ENCODE results near the gene CTNNA3.

The CTNNA3 gene

DNA sequence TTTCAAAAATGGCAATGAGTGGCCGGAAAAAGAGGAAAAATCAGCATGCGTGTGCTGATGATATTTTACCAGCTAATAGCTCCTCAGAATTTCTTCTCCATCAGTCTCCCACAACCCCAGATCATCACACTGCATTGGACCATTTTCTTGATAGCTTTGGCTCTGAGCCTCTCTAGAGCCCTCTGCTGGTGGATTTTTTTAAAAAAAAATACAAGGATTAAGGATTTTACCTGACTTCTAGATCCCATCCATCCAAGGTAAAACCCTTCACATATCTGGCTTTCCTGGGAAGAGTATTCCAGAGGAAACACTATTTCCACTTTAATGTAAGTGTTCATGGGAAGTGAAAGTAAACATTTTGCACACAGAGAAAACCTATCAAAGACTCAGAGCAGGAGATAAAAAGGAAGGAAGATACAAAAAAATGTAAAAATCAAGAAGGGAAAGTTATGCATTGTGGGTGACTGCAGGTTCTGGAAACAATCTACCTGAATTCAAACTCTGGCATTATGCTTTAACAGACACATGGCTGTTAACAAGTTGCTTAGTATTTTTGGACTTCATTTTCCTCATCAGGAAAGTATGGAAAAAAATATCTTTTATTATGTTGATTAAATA, 389.3 kb downstream of the CTNNA3 start:
- no peak for DNase-seq

DNA sequence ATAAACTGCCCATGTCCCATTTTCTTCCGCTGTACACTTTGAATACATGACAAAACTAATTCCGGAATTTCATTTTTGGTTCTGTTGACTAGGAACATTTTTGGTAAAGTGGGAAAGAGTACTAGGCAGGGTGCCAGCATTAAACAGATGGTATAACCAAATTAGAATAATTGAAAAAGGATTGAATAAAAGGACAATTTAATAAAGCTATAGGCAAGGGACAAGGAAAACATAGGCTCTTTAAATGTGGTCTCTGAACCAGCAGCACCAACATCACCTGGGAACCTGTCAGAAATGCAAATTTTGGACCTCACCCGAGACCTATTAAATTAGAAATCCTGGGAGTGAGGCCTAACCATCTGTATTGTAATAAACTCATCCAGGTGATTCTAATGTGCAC, 393.3 kb downstream of the CTNNA3 start:
- no peak for DNase-seq

DNA sequence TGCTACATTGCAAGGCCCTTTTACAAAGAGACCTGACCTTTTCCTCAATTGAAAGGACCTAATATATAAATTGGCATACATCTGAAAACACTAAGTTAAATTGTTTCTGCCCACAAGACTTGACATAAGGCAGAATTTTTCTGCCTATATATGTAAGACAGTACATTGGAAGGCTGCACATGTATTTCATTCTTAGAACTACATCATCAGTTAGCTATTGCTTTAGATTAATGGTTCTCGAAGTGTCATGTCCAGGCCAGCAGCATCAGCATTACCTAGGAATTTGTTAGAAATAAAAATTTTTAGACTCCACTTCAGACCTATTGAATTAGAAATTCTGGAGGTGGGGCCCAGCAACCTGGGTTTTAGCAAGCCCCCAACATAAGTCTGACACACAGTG, 396.2 kb downstream of the CTNNA3 start:
- DNase-seq = no peak

DNA sequence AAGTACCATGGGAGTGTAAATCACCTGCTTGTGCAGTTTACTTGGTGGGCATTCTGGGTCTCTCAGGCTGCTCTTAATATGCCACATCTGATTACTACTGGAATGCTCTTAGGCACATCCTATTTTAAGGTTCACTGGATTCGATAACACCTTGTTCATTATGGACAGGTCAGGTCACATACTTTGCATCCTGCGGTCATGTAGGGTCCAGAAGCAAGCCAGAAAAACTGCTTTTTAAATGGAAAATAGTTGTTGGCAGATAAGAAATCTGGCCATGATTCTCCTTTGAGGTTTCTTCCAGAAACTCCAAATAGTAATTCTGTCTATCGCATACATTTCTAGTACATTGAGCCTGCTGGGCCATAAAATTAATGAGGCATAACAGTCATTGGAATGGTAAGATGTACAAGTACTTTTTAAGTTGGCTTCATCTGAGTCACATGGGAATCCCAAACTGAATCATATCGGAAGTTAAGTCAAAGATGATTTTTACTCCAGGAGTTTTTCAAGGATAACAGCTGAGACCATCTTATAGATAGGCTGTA, 398.3 kb downstream of the CTNNA3 start:
- DNase-seq = no peak

DNA sequence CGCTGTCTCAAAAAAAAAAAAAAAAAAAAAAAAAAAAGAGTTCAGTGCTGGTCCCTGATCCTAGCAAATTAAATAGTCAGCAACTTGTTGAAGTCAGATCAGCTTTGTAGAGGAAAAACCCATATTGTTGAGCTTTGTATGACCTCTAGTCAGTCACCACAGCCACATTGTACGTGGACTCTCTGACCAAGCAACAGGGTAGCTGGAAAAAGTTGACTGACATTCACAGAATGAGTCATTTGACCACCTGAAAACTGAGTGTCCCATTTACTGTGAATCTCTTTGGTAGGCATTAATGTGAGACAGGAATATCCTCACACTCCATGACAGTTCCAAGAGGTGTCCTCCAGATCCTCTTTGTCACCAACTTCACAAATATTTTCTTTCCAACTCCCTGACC, 399.1 kb downstream of the CTNNA3 start:
- DNase-seq = no peak

DNA sequence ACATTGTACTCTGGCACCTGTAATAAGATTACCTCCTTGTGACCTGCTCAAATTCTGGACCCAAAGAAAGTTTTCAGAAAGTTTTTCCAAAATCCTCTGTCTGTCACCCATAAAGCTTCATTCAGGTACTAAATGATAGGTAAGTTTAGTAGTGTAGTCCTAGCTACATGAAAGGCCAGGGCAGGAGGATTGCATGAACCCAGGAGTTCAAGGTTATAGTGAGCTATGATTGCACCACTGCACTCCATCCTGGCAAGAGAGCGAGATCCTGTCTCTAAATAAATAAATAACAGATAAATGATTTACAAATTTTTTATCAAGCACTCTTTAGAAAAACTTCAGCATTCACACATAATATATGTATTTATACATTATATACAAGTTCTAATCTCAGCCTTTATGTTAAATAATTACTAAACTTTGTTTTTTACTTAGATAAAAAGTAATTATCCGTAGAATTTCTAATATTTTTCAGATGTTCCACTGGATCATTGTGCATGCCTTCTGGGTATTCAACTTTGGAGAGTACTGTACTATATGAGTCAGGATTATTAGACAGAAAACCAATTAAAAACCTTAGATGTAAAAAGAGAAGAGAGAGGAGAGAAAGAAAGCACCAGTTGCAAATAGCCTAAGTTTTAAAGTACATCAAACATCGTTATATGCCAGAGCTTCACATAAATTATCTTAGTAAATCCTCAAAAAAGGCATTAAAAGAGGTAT, 407.1 kb downstream of the CTNNA3 start:
- DNase-seq = no peak

DNA sequence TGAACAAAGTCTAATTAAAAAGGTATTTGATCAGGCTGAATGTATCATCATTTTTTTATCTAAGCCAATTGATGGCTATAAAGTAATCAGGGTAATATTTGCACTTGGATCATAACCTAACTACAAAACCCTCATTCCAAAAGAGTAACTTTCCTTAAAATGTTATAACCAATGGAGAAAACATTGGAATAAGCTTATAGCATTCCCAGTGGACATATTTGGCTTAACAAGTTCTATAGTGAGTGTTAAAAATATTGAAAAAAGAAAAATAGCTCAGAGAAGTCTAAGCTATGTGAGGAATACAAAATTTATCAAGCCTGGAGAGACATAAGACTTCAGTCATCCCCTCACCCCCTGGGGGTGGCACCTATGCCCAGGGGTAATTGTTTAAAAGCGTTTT, 411.4 kb downstream of the CTNNA3 start:
- no peak for DNase-seq

DNA sequence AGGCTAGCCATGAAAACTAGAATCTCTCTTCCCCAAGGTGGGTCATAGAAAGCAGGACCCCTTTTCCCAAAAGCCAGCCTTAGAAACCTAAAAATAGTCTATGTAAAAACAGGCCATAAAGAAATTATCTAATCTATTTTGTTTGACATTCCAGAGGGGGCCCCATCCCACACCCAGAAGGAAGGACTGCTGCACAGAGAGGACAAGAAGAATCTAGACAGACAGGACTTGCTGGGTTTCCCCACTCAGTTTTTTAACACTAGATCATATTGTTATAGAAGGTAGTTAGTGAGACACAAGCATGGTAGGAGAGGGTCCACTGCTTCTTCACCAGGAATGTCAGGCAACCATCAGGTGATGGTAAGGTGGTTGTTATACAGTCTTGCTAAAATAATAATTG, 413.1 kb downstream of the CTNNA3 start:
- DNase-seq = no peak

DNA sequence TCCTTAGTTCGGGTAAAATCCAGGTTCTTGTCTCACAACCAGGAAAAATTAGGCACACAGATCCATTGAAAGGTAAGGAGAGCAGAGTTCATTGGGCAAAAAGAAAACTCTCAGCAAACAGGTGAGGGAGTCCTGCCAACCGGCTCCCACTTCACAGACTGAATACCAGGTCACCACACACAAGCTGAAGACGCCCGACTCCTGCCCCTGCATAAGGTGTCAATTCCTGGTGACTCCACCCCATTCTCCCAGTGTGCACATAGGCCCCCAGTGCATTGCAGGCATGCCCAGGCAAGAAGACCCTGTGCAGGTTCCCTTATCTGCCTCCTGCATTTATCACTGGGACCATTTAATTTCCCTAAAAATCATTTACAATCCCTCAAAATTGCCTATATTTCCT, 415.6 kb downstream of the CTNNA3 start:
- DNase-seq = no peak

DNA sequence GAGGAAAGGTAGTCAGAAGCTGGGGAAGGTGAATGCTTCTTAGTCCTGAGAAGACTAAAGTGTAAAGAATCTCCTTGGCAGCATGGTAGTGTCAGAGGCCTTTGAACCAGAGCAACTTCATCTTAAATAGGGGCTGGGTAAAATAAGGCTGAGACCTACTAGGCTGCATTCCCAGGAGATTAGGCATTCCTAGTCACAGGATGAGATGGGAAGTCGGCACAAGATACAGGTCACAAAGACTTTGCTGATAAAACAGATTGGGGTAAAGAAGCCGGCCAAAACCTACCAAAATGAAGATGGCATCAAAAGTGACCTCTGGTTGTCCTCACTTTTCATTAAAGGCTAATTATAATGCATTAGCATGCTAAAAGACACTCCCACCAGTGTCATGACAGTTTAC, 418.6 kb downstream of the CTNNA3 start:
- DNase-seq = no peak

DNA sequence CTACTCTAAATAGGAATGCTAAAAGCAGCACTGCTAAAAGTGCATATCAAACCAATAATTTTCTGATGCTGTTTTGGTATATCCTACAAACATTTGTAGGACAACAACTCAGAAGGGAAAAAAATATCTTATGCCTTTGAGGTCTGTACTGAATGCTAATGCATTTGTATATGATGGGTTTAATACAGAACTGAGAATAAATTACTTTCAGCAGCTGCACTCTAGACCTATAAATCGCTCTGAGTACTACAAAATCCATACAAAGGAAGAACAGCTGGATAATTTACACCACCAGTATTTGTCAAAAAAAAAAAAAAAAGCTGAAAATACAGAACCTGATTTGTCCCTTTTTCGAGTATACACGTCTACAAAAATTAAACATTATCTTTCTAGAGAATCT, 426.2 kb downstream of the CTNNA3 start:
- DNase-seq = no peak

DNA sequence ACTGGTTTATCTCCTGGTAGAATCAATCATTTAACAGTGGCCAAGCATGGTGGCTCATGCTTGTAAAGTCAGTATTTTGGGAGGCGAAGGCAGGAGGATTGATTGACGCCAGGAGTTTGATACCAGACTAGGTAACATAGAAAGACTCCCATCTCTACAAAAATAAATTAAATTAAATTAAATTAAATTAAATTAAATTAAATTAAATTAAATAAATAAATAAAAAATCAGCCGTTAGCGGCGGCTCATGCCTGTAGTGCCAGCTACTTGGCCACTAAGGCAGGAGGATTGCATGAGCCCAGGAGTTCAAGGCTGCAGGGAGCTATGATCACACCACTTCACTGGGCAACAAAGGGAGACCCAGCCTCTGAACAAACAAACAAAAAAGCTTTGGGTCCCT, 427.8 kb downstream of the CTNNA3 start:
- no peak for DNase-seq

DNA sequence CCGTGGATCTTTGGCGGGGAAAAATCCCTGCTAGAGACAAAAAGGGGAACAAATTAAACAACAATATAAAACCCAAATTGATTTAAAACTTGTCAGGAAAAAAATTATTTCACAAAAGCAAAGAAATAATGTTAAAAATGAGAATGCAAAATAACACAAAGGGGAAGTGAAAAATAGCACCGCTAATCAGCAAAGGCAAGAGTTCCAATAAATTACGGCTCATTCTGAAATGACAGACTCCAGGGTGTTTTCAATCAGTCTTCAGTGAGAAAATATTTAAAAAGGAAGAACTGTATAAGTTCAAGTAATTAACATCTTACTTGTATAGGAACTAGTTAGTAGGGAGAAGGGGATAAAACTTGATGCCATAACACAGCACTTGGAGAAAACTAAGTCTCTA, 433.3 kb downstream of the CTNNA3 start:
- no peak for DNase-seq

DNA sequence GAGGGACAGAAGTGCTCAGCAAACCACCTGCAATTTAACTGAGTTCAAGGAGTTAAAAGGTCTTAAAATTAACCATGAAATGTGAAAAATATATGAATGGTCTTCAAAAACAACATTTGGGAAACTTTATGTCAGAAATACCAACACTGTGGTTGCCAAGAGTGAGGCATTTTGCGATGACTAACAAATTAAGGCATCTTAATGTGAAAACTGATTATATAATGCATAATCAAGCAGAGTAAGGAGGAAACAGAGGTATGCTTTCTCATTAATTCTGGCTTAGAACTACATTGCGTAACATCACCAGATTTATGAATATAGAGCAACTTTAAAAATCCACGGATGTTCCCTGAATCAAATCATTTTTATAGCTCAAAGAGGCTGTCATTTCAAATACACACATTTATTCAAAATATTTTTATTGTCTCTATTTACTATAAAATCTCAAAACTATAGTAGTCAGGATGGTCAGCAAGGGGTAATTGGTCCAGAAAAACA, 434.6 kb downstream of the CTNNA3 start:
- no peak for DNase-seq

DNA sequence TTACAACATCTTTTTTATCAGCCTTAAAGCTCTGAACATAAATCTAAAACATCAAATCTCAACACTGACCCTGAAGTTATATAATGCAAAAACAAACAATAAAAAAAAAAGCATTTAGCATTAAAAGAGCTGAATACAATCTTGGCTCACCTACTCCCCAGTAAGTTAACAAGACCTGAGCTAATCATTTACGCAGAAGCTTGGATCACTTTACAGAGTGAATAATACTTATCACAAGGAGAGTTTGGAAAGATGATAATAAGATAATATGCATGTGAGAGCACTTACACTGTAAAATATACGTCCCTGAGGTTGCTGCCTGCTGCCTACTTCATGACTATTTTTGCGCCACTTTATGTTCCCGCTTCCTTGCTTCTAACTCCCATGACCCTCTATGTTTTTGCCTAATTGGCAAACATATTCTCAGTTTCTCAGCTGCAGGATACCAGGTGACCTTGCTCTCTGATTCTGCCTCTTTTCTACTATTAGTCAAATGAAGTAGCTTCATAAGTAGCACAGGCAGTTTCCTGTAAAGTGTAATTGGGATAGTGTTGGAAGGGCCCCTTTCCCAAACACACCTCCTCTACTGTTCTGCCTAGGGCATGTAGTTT, 436.6 kb downstream of the CTNNA3 start:
- DNase-seq = no peak

DNA sequence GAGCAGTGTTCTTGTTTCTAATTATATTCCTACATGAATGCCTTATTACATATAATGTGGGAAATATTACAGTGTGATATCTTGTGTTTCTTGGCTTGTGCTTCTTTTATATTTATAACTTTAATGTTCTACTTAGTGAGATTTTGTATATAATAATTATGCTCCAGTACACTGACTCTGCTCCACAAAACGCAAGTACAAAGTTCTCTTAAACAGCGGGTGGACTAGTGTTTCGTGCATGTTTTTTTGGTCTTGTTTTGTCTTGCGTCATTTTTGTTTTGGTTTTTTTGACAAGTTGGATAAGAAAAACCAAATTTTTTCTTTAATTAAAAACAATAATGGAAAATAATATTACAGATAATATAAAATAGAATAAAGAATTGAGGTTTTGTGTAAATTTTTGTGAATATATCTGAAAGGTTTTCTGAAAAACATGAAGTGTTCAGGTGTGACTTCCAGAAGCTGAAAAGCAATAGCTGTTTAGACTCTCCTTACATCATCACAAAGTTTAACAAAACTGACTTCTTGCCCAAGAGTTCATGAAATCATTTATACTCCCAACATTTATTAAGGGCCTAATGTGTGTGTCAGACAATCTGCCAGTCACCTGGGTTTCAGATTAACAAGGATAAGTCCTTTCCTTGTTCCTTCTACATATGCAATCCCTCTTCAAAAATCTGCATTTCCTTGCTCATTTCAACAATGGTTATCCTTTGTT, 438.4 kb downstream of the CTNNA3 start:
- no peak for DNase-seq

DNA sequence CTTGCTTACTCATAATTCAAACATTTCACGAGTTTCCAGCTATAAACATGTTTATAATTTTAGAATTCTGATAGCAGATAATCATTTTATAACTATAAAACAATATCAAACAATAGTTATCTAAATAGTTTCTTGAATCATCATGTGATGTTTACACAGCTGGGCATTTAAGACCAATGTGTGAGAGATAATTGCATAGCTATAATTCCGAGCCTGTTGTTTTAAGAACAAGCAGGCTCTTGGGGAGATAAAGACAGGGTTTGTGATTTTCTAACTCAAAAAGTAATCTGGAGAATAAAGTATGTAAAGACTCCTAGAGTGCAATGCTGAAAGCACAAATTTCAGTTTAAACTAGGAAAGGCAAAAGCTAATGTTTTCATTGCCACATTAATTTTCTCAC, 439.0 kb downstream of the CTNNA3 start:
- no peak for DNase-seq

DNA sequence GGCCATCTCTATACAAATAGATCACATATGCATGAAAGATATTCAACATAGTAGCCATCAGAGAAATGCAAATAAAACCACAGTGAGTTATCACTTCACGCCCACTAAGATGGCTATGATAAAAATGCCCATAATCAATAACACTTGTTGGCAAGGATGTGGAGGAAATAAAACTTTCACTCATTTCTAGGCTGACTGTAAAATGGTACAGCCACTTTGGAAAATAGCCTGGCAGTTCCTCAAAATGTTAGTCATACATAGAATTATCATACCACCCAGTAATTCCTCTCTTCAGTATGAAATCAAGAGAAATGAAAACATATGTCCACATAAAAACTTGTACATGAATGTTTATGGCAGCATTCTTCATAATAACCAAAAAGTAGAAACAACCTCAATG, 445.3 kb downstream of the CTNNA3 start:
- no peak for DNase-seq

DNA sequence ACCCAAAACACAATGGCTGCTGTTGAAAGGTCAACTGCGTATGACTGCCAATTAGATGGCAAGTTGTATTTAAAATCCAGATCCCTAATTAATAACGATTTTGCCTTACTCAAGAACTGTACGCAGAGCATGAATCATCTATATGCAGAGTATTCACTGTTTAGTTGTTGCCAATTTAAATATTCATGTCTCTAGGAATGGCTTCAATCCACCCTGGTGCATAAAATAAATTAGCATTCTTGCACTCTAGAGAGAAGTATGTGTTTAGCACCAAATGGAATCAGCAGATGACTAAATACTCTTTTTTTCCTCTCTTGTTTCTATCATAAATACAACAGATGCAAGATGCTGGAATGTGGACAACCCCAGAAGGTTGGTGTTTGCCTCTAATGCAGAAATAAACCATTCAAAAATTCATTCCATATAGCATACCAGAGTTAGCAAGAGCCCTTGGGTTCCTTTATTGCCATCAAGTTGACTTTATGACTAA, 449.9 kb downstream of the CTNNA3 start:
- DNase-seq = no peak

DNA sequence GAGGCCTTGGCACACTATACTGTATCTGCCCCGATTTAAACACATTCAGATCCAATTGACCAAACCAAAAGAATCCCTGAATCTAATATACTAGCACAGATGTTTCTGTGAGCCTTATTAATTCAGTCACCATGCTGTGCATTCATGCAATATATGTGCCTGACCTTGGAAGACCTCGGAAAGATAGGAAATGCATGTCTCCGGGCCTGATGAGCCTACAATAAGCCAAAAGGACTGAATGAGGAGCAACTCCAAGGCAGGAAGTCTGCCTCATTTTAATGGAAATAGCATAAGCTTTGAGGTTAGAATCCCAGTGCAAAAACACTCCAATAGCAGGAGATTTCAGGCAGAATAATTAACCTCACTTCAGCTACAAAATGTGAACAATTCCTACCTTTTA, 453.5 kb downstream of the CTNNA3 start:
- no peak for DNase-seq

DNA sequence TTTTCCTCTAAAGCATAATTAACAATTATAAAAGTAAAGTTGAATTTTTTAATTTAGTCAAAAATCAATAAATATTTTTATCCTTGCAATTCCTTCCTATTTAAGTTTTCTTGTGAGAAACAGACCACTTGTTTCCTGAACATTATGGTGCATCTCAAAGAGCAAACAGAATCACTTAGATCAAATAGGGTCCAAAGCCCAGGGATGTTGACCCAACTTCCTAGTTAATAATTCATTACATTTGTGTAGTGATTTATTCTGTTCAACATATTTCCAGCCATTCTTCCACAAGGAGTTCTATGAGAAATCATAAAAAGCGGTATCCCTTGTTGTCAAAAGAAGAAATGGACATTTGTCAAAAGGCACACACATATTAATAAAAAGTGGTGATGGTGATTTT, 454.5 kb downstream of the CTNNA3 start:
- DNase-seq = no peak

DNA sequence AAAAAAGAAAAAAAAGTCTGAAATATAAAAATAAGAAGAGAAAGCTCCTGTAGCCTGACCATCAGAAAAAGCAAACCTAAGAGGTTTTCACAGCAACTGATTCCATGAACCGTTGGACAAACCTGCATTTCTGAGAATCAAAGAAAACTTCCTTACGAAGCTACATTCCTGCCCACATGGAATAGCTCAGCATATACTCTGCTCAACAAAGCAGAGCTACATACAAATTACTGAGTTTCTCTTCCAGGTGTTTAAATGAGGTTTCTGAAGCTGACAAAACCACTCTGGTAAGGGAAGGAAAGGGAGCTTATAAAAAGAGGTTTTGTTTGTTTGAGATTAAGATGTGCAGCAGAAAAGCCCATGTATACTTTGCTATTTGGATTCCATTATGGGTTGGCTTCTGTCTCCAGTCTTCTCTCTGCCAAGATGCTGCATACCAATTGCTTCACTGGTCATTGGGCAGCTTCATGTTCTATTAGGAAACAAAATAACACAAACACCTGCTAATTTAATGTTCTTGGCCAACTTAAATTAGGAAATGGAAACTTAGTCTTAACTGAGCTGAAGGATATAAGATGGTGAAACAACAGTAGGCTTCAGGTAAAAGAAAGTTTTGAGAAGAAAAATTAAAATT, 456.0 kb downstream of the CTNNA3 start:
- DNase-seq = no peak

Measured in activated T-cell treated with anti-CD3 and anti-CD28 coated beads, Interleukin-2, amount 50 U/mL, for 1 hour (primary cell).